Neural cell (in vitro differentiated cells): Measurements from ENCODE around the gene ADPRM.

Source experiments
- EP300 ChIP-seq: fragments of 450-650 bp; conservative IDR thresholded peaks from 2 replicates; pipeline ENCODE4 v1.6.1; 2014; ENCODE audit warnings: antibody characterized with exemption, mild to moderate bottlenecking, moderate library complexity; ENCODE audit not compliant: poor library complexity, severe bottlenecking
- POLR2AphosphoS5 ChIP-seq: IDR thresholded peaks from 2 replicates; pipeline ENCODE4 v1.6.1; 2012
- RAD21 ChIP-seq: fragments of 450-650 bp; conservative IDR thresholded peaks from 2 replicates; pipeline ENCODE4 v1.6.1; 2014; ENCODE audit warnings: antibody characterized with exemption, mild to moderate bottlenecking, moderate library complexity
- TF ChIP-seq, protein P1 (sequence below): fragments of 450-650 bp; IDR thresholded peaks from 2 replicates; pipeline ENCODE4 v1.5.1; 2014; ENCODE audit warnings: antibody characterized with exemption, mild to moderate bottlenecking, moderate library complexity; ENCODE audit not compliant: poor library complexity, severe bottlenecking
- TF ChIP-seq, protein P2 (sequence below): IDR thresholded peaks from 2 replicates; pipeline ENCODE4 v1.6.1; 2012; ENCODE audit warnings: borderline replicate concordance

DNA sequence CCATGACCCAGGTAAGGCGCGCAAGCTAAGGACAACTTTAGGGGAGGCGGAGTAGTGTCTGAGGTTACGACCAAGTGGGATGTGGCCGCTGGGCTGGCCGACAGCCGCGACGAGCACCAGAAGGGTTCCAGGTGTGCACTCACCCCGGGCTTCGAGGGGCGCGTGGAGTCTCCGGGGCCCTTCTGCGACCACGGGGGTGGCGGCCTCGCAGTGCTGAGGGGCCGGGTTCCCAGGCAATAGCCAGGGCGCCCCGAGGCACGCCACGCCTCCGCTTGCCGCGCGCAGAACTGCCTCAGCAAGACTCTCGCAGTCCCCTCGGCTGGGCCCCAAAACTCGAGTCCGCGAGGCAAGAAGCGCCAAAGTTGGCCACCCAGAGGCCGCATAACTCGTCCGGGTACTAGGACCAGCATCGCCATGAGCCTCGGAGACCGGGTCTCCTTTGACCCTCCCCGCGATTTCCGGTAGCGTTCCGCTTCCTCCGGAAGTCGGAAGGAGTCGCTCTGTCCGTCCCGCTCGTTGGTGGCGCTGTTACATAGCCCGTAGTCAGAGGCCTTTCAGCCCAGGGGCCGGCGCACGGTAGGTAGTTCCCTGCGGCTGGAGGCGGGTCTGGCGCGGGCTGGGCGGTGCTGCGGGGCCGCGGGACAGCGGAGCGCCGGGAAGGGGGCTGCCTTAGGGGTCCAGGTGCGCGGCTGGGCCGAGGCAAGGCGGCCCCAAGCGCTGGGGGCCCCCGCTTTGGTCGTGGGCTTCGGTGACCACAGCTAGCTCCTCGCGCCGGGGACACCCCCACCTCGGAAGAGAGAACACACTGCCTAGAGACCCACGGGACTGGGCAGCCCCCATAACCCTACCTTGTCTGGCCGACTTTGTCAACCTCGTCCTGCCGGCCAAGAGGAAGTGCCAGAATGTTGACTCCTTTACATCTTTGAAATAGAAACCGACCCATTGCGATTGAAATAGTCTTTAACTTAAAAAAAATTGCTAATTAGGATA is at the start of gene ADPRM, which contains the start of gene SCO1:
- TF ChIP-seq EP300 (peak; percentile 44), RAD21 (peak; percentile 44), POLR2AphosphoS5 (peak; percentile 95)
- TF ChIP-seq, protein P1, sequence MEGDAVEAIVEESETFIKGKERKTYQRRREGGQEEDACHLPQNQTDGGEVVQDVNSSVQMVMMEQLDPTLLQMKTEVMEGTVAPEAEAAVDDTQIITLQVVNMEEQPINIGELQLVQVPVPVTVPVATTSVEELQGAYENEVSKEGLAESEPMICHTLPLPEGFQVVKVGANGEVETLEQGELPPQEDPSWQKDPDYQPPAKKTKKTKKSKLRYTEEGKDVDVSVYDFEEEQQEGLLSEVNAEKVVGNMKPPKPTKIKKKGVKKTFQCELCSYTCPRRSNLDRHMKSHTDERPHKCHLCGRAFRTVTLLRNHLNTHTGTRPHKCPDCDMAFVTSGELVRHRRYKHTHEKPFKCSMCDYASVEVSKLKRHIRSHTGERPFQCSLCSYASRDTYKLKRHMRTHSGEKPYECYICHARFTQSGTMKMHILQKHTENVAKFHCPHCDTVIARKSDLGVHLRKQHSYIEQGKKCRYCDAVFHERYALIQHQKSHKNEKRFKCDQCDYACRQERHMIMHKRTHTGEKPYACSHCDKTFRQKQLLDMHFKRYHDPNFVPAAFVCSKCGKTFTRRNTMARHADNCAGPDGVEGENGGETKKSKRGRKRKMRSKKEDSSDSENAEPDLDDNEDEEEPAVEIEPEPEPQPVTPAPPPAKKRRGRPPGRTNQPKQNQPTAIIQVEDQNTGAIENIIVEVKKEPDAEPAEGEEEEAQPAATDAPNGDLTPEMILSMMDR, result peak; percentile 74
- TF ChIP-seq, protein P2, sequence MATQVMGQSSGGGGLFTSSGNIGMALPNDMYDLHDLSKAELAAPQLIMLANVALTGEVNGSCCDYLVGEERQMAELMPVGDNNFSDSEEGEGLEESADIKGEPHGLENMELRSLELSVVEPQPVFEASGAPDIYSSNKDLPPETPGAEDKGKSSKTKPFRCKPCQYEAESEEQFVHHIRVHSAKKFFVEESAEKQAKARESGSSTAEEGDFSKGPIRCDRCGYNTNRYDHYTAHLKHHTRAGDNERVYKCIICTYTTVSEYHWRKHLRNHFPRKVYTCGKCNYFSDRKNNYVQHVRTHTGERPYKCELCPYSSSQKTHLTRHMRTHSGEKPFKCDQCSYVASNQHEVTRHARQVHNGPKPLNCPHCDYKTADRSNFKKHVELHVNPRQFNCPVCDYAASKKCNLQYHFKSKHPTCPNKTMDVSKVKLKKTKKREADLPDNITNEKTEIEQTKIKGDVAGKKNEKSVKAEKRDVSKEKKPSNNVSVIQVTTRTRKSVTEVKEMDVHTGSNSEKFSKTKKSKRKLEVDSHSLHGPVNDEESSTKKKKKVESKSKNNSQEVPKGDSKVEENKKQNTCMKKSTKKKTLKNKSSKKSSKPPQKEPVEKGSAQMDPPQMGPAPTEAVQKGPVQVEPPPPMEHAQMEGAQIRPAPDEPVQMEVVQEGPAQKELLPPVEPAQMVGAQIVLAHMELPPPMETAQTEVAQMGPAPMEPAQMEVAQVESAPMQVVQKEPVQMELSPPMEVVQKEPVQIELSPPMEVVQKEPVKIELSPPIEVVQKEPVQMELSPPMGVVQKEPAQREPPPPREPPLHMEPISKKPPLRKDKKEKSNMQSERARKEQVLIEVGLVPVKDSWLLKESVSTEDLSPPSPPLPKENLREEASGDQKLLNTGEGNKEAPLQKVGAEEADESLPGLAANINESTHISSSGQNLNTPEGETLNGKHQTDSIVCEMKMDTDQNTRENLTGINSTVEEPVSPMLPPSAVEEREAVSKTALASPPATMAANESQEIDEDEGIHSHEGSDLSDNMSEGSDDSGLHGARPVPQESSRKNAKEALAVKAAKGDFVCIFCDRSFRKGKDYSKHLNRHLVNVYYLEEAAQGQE, result peak; percentile 47
